ENCODE results near the gene KCNK3. TPM values are rescaled to one million over a fixed set of nuclear protein-coding genes. Genes with fewer than 3 reads are reported as not detected.

The KCNK3 gene
- total RNA-seq, 1 donor from 2014 or later, result 21.7 TPM

- H3K9me3 Mint-ChIP-seq (ENCODE audit: unreplicated experiment), result peaks cover 8% of the 10 kb centered on the region
- no peak for DNase-seq
- H3K4me3 Mint-ChIP-seq (ENCODE audit: unreplicated experiment), result no peak overlapping the region
- H3K36me3 Mint-ChIP-seq (ENCODE audit: unreplicated experiment), result peaks cover 5% of the 10 kb centered on the region
- peaks cover 11% of the 10 kb centered on the region for H3K27me3 Mint-ChIP-seq (ENCODE audit: unreplicated experiment)
- H3K4me1 Mint-ChIP-seq (ENCODE audit: low read depth, unreplicated experiment), result peaks cover 34% of the 10 kb centered on the region
- no peak for TF ChIP-seq CTCF (IDR thresholded peaks at IDR 0.05; ENCODE audit: partially characterized antibody, unreplicated experiment)
- peak overlapping the region; percentile 35 for H3K27ac Mint-ChIP-seq (ENCODE audit: unreplicated experiment)
Observed at GRCh38 chr2:26711457-26712161, 19.1 kb downstream of the KCNK3 start.

- DNase-seq, result no peak
- peak overlapping the region; percentile 34 for H3K27ac Mint-ChIP-seq (ENCODE audit: unreplicated experiment)
- peaks cover 8% of the 10 kb centered on the region for H3K9me3 Mint-ChIP-seq (ENCODE audit: unreplicated experiment)
- peaks cover 5% of the 10 kb centered on the region for H3K36me3 Mint-ChIP-seq (ENCODE audit: unreplicated experiment)
- TF ChIP-seq CTCF (IDR thresholded peaks at IDR 0.05; ENCODE audit: partially characterized antibody, unreplicated experiment), result no peak
- H3K27me3 Mint-ChIP-seq (ENCODE audit: unreplicated experiment), result peaks cover 11% of the 10 kb centered on the region
- peaks cover 33% of the 10 kb centered on the region for H3K4me1 Mint-ChIP-seq (ENCODE audit: low read depth, unreplicated experiment)
- peak overlapping the region; percentile 39 for H3K4me3 Mint-ChIP-seq (ENCODE audit: unreplicated experiment)
Observed at GRCh38 chr2:26712486-26713465, 20.3 kb downstream of the KCNK3 start.

- H3K27ac Mint-ChIP-seq (ENCODE audit: unreplicated experiment), result no peak overlapping the region
- H3K9me3 Mint-ChIP-seq (ENCODE audit: unreplicated experiment), result peaks cover 4% of the 10 kb centered on the region
- H3K4me3 Mint-ChIP-seq (ENCODE audit: unreplicated experiment), result no peak overlapping the region
- peaks cover 5% of the 10 kb centered on the region for H3K27me3 Mint-ChIP-seq (ENCODE audit: unreplicated experiment)
- peaks cover 19% of the 10 kb centered on the region for H3K4me1 Mint-ChIP-seq (ENCODE audit: low read depth, unreplicated experiment)
- no peaks in the 10 kb centered on the region for H3K36me3 Mint-ChIP-seq (ENCODE audit: unreplicated experiment)
- TF ChIP-seq CTCF (IDR thresholded peaks at IDR 0.05; ENCODE audit: partially characterized antibody, unreplicated experiment), result no peak
- DNase-seq, result no peak
Observed at GRCh38 chr2:26715528-26716270, 23.2 kb downstream of the KCNK3 start.

- DNase-seq, result no peak
- Mint-ChIP-seq H3K4me1 (ENCODE audit: low read depth, unreplicated experiment) (peaks cover 13% of the 10 kb centered on the region), H3K9me3 (ENCODE audit: unreplicated experiment) (peaks cover 4% of the 10 kb centered on the region), H3K27me3 (ENCODE audit: unreplicated experiment) (peaks cover 5% of the 10 kb centered on the region), H3K36me3 (ENCODE audit: unreplicated experiment) (no peaks in the 10 kb centered on the region), H3K4me3 (ENCODE audit: unreplicated experiment) (no peak overlapping the region), H3K27ac (ENCODE audit: unreplicated experiment) (no peak overlapping the region)
- TF ChIP-seq CTCF (IDR thresholded peaks at IDR 0.05; ENCODE audit: partially characterized antibody, unreplicated experiment), result no peak
Observed at GRCh38 chr2:26716340-26716739, 23.8 kb downstream of the KCNK3 start.
